T-helper 2 cell treated with Interferon-gamma antibody and Interleukin-4, amounts not matched to agents 5 μg/mL and 100 μg/mL, for 36 hours (primary cell): ENCODE results near the gene METTL5.
"Not testable (repeated sequence)": the region's sequence is repeated elsewhere in the genome, so short reads cannot be mapped to it uniquely, and the experiment has no call there.

ENCODE experiments used
- DNase-seq: peaks from one replicate; pipeline ENCODE4 v3.0.0; 2021; ENCODE audit warnings: low spot score
- H3K27ac Mint-ChIP-seq: one replicate; pipeline ENCODE4 v1.8.0; 2021; ENCODE audit warnings: mild to moderate bottlenecking, mixed read lengths
- H3K27me3 Mint-ChIP-seq: one replicate; pipeline ENCODE4 v1.8.0; 2021; ENCODE audit warnings: low read depth, mixed read lengths
- H3K36me3 Mint-ChIP-seq: one replicate; pipeline ENCODE4 v1.8.0; 2021; ENCODE audit warnings: low read depth, mixed read lengths
- H3K4me1 Mint-ChIP-seq: one replicate; pipeline ENCODE4 v1.8.0; 2021; ENCODE audit warnings: low read depth, mixed read lengths
- H3K4me3 Mint-ChIP-seq: one replicate; pipeline ENCODE4 v1.8.0; 2022; ENCODE audit warnings: mild to moderate bottlenecking, moderate library complexity, mixed read lengths
- H3K9me3 Mint-ChIP-seq: one replicate; pipeline ENCODE4 v1.8.0; 2021; ENCODE audit warnings: mixed read lengths

The METTL5 gene

DNA sequence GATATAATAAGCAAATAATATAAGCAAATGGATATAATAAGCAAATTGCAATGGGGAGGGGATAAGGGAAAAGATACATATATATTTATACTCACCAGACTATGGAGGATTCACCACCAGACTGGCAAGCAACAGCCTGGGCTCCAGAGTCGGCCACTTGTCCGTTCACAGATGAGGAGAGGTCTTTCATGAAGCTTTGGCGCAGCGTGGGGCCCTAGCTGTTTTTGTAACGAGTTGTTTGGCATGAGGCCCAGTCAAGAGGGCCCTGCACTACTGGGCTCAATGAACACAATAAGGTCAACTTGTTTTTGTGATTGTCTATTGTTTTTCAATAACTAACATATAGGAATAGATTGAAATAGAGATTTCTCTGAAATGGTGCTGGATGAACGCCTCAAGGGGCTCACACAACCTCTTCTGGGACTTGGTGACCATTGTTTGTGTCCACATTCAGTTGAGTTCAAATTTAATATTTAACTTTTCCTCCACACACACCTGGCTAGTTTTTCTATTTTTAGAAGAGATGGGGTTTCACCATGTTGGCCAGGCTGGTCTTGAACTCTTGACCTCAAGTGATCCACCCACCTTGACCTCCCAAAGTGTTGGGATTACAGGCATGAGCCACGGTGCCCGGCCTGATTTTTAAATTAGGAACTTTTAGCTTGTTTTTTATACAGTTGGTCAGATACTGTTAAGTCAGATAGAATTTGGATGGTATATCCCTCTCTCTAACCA, 24.4 kb upstream of the METTL5 start:
- H3K36me3 Mint-ChIP-seq, DNase-seq, H3K9me3 Mint-ChIP-seq, H3K27ac Mint-ChIP-seq, H3K4me3 Mint-ChIP-seq, H3K27me3 Mint-ChIP-seq, H3K4me1 Mint-ChIP-seq: not testable (repeated sequence)

GRCh38 chr2:169845016-169845415, 20.3 kb upstream of the METTL5 start:
- H3K9me3 Mint-ChIP-seq = peaks cover 6% of the 10 kb centered on the region
- no peak overlapping the region for H3K27ac Mint-ChIP-seq
- H3K4me1 Mint-ChIP-seq = peaks cover 6% of the 10 kb centered on the region
- H3K4me3 Mint-ChIP-seq = no peak overlapping the region
- H3K27me3 Mint-ChIP-seq = no peaks in the 10 kb centered on the region
- no peak for DNase-seq
- H3K36me3 Mint-ChIP-seq = peaks cover 12% of the 10 kb centered on the region

- H3K36me3 Mint-ChIP-seq, H3K27ac Mint-ChIP-seq, H3K27me3 Mint-ChIP-seq, DNase-seq, H3K9me3 Mint-ChIP-seq, H3K4me3 Mint-ChIP-seq, H3K4me1 Mint-ChIP-seq: not testable (repeated sequence)
Observed at GRCh38 chr2:169841625-169842024, 16.9 kb upstream of the METTL5 start.

GRCh38 chr2:169840747-169841142, 16.0 kb upstream of the METTL5 start:
- no peak overlapping the region for H3K27ac Mint-ChIP-seq
- H3K4me1 Mint-ChIP-seq = peaks cover 2% of the 10 kb centered on the region
- DNase-seq = no peak
- H3K36me3 Mint-ChIP-seq = peaks cover 5% of the 10 kb centered on the region
- no peak overlapping the region for H3K4me3 Mint-ChIP-seq
- no peaks in the 10 kb centered on the region for H3K9me3 Mint-ChIP-seq
- no peaks in the 10 kb centered on the region for H3K27me3 Mint-ChIP-seq

DNA sequence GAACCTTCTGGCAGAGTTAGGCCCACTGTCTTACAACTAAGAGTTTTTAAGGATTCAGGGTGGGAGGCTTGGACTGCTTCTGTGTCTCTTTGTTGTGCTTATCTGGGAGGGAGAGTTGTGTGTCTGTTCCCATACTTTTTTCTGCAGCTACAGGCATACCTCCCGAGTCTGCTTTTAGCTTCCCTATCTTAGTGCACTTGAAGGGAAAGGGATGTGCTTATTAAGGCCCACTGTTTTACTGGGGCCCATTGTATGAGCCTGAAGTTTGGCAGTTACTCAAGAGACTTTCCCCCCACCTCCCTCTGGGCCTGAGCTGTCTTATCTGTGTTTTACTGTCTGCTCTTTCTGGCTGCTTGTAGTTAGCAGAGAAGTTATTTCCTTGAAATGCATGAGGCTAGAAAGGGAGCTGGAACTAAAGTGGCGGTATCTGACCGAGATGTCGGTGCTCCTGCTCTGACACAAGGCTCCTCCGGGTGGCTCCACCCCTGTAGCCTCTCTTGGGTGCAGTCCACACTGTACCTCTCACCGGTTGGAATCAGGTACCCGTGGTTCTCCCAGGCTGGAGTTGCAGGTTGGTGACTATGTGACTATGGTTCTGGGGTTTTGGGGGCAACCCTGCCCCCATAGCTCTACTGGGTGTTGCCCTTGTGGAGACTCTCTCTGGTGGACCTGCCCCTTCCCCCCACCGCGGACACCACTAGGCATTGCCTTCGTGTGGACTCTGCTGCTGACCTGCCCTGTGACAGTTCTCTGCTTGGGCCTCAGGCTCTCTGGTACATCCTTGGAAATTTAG, 15.4 kb upstream of the METTL5 start:
- no peak for DNase-seq
- no peak overlapping the region for H3K27ac Mint-ChIP-seq
- no peaks in the 10 kb centered on the region for H3K9me3 Mint-ChIP-seq
- H3K36me3 Mint-ChIP-seq = peaks cover 5% of the 10 kb centered on the region
- no peaks in the 10 kb centered on the region for H3K27me3 Mint-ChIP-seq
- no peak overlapping the region for H3K4me3 Mint-ChIP-seq
- H3K4me1 Mint-ChIP-seq = peaks cover 2% of the 10 kb centered on the region

DNA sequence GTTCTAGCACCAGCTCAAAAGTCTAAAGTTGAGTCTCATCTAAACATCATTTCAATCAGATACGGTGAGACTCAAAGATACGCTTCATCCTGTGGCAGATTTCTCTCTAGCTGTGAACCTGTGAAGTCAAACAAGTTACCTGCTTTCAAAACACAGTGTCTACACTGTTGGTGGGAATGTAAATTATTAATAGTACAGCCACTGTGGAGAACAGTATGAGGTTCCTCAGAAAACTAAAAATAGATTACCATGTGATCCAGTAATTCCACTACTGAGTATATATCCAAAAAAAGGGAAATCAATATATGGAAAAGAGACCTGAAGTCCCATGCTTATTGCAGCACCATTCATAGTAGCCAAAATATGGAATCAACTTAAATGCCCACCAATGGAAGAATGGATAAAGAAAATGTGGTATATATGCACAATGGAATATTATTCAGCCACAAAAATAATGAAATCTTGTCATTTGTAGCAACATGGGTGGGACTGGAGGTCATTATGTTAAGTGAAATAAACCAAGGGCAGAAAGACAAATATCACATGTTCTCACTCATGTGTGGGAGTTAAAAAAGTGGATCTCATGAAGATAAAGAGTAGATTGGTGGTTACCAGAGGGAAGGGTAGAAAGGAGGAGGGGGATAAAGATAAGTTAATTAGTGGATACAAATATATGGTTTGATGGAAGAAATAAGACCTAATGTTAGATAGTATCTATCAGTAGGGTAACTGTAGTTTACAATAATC, 14.2 kb upstream of the METTL5 start:
- Mint-ChIP-seq H3K4me3 (no peak overlapping the region), H3K27ac (no peak overlapping the region)

GRCh38 chr2:169834401-169834800, 9.7 kb upstream of the METTL5 start:
- Mint-ChIP-seq H3K27me3 (no peaks in the 10 kb centered on the region), H3K9me3 (no peaks in the 10 kb centered on the region), H3K27ac (no peak overlapping the region), H3K4me3 (no peak overlapping the region), H3K36me3 (peaks cover 6% of the 10 kb centered on the region), H3K4me1 (peaks cover 10% of the 10 kb centered on the region)
- DNase-seq = no peak

More for the DNA sequence above, 14.2 kb upstream of the METTL5 start:
- DNase-seq = no peak
- Mint-ChIP-seq H3K36me3 (peaks cover 5% of the 10 kb centered on the region), H3K4me1 (peaks cover 2% of the 10 kb centered on the region), H3K27me3 (no peaks in the 10 kb centered on the region), H3K9me3 (no peaks in the 10 kb centered on the region)

- H3K4me1 Mint-ChIP-seq = peaks cover 30% of the 10 kb centered on the region
- peak; percentile 39 for DNase-seq
- H3K27ac Mint-ChIP-seq = peak overlapping the region; percentile 88
Observed at GRCh38 chr2:169828141-169828811, 3.6 kb upstream of the METTL5 start.

DNA sequence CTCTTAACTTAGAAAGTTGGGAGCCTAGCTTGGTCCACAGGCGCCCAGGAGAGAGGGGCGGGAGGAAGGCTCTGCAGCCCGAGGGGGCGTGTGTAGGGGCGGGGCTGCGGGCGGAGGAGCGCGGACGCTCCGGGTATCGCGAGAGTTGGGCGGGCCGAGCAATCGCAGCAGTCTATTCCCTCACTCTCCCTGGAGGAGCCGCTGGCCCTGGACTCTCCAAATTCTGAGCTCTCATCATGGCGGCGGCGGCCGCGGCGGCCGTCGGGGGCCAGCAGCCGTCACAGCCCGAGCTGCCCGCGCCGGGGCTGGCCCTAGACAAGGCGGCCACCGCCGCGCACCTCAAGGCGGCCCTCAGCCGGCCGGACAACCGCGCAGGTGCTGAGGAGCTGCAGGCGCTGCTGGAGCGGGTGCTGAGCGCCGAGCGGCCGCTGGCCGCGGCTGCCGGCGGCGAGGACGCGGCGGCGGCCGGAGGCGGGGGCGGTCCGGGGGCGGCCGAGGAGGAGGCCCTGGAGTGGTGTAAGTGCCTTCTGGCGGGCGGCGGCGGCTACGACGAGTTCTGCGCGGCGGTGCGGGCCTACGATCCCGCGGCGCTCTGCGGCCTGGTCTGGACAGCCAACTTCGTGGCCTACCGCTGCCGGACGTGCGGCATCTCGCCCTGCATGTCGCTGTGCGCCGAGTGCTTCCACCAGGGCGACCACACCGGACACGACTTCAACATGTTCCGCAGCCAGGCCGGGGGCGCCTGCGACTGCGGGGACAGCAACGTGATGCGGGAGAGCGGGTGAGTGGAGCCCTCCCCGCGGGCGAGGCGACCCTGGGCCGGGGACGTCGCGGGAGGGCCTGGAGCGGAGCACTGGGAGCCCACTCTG, 2.8 kb upstream of the METTL5 start, which contains the start of gene UBR3:
Gene UBR3 (plus strand): TSS at position 183 of the 869 bp plus-strand sequence. CDS start 54 bp downstream, at position 237.
- peak within 1 kb of the TSS; percentile 88 for H3K27ac Mint-ChIP-seq
- H3K9me3 Mint-ChIP-seq = no peaks in the 10 kb centered on the region
- peak within 1 kb of the TSS; percentile 92 for H3K4me3 Mint-ChIP-seq
- peaks cover 38% of the 10 kb centered on the region for H3K4me1 Mint-ChIP-seq
- H3K27me3 Mint-ChIP-seq = no peaks in the 10 kb centered on the region
- H3K36me3 Mint-ChIP-seq = peaks cover 19% of the 10 kb centered on the region
- DNase-seq = peak; percentile 90

More at GRCh38 chr2:169828141-169828811, 3.6 kb upstream of the METTL5 start:
- H3K36me3 Mint-ChIP-seq = peaks cover 12% of the 10 kb centered on the region
- H3K9me3 Mint-ChIP-seq = no peaks in the 10 kb centered on the region
- H3K4me3 Mint-ChIP-seq = peak overlapping the region; percentile 92
- H3K27me3 Mint-ChIP-seq = no peaks in the 10 kb centered on the region

GRCh38 chr2:169823996-169824372, 721 bp downstream of the METTL5 start:
- Mint-ChIP-seq H3K27ac (peak overlapping the region; percentile 83), H3K27me3 (no peaks in the 10 kb centered on the region), H3K9me3 (no peaks in the 10 kb centered on the region), H3K36me3 (peaks cover 39% of the 10 kb centered on the region), H3K4me3 (peak overlapping the region; percentile 96), H3K4me1 (peaks cover 39% of the 10 kb centered on the region)
- no peak for DNase-seq

GRCh38 chr2:169822785-169823392, 1.8 kb downstream of the METTL5 start:
- H3K9me3 Mint-ChIP-seq = no peaks in the 10 kb centered on the region
- DNase-seq = no peak
- no peak overlapping the region for H3K27ac Mint-ChIP-seq
- H3K4me1 Mint-ChIP-seq = peaks cover 32% of the 10 kb centered on the region
- H3K4me3 Mint-ChIP-seq = peak overlapping the region; percentile 79
- peaks cover 45% of the 10 kb centered on the region for H3K36me3 Mint-ChIP-seq
- H3K27me3 Mint-ChIP-seq = no peaks in the 10 kb centered on the region

- Mint-ChIP-seq H3K9me3 (peaks cover 5% of the 10 kb centered on the region), H3K27me3 (no peaks in the 10 kb centered on the region), H3K4me1 (peaks cover 30% of the 10 kb centered on the region), H3K36me3 (peaks cover 52% of the 10 kb centered on the region), H3K4me3 (no peak overlapping the region), H3K27ac (no peak overlapping the region)
- DNase-seq = no peak
Observed at GRCh38 chr2:169822036-169822435, 2.7 kb downstream of the METTL5 start.
